ENCODE measurements around the gene CARD9.

The CARD9 gene

DNA sequence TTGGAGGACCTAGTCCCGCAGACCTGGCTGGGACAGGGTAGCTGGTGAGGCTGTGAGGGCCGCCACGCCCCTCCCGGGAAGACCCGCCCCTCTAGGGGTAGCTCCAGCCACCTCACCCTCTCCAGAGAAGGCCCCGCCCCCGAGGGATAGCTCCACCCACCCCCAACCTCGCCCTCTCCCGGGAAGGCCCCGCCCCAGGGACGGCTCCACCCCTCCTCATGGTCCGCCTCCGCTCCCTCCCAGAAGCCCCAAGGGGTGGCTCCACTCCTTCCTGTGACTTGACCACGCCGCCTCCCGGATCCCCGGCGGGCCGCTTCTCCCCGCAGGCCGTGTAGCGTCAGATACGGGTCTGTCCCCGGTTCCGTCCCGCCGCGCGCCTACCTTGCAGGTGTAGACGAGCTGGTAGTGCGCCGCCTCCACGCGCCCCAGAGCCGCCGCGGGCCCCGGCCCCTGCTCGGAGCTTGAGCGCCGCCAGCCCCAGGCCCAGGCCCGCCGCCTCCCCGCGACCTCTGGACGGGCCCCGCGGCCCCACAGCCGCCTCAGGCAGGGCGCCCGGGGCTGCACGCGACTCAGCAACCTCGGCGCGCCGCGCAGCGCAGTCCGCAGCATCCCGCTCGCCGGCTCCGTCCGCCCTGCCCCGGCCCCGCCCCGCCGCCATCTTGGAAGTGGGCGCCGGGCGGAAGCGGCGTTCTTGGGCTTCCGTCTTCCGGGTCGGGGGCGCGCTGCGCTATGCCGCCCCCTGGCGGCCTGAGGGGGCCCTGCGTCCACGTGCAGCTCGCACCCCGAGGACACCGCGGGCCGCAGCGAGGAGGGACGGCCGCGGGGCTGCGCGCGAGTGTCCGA is 10.1 kb downstream of the CARD9 start, which contains the start of gene DNLZ:
DNLZ (minus strand) TSS at position 639 of the 843 bp plus-strand sequence; CDS start at position 609, 30 bp downstream.
- DNase-seq = peak; percentile 86 to 95

DNA sequence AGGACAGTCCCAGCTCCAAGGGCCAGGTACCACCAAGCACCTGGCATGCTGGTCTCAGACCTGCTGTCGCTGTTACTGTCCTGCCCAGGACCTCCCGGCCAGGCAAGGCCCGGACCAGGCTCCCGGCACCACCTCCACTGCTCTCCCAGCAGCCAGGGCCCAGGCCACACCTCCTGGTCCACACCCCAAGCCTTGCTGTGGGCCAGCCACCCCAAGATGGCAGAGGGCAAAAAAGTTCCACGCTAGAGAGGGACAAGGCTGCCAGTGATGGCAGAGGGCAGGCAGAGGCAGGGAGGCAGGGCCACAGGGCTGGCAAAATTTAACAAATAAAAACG is 11.1 kb downstream of the CARD9 start:
- DNase-seq = no peak

DNA sequence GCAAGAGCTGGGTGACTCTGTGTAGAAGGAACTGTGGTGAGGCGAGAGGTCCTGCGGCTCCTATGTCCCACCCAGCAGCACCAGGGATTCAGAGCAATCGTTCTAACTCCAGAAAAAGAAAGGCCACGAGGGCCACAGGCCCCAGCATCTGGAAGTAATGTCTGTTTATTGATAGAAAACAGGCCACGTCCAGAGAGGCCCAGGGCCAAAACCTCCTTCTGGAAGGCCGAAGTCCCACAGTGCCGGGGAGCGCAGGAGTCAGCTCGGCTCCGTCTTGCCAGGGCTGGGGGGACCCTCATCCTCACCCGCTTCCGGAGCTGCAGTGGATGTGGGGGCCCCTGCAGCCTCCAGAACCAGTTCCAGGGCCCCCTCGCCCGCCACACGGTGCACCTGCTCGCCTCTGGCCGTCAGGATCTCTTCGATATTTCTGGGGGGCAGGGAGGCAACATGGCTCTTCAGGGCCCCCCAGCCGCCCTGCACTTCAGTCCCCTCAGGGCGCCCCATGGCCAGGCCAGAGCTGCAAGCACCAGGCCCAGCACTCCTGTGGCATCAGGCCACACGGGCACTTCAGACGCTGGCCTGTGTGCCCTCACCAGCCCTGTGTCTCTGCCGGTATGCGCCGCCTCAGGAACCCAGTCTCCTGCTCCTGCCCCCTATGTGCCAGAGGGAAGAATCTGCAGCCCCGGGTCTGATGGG is 11.6 kb downstream of the CARD9 start:
- DNase-seq = no peak

- no peak for DNase-seq
Observed at GRCh38 chr9:136361047-136361753, 12.3 kb downstream of the CARD9 start.

DNA sequence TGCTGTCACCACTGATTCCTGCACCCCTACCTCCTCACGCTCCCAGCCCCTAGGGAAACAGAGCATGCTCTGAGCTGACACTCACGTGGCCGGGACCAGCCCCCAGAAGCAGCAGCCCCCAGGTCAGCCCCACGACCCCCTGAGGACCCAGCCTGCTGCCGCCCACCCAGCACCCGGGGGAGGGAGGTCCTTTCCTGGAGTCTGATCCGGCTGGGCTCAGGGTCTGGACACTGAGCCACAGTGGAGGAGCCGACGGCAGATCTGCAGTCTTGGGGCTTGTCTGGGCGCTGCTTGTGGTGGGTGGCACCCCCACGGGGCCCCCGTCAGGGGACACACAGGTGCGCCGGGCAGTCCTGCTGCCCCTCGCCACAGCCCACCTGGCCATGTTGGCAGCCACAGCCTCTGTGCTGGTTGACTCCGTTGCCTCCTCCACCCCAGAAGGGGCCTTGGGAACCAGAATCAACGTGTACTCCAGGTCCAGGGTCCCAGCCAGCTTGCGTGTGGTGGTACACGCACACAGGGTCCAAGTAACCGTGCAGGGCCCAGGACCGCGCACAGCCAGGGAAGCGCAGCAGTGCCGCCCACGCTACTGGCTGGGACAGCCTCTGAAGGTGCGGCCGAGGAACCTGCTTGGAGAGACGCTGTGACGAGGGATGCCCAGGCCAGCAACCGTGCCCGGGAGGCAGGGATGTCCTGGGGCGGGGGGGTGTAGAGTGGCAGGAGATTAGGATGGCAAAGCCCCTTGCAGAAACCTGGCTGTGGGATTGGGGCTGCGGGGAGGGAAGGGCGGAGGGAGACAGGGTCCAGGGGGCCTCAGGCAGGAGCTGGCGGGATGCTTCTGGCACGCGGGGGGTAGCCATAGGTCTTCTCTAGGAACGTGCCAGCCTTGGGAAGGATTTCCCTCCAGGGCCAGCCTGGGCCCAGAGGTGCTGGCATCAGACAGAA is 13.4 kb downstream of the CARD9 start:
- no peak for DNase-seq

DNA sequence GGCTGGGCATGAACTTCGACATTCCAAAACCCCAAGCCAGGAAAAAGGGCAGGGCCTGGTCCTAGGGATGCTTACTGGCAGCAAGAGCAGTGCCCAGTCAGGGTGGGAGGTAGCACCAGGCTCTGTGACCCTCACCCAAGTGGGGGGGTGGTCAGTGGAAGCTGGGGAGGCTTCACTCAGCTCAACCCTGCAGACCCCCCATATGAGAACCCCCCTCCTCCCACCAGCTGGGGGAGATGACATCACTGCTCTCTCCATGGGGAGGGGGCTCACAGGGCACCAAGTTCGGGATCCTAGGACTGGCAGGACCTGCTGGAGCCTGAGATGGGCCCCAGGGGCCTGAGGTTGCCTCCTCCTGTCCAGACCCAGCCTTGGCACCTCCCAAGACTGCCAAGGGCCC is 14.6 kb downstream of the CARD9 start:
- DNase-seq = no peak

GRCh38 chr9:136358016-136358415 is 15.5 kb downstream of the CARD9 start:
- DNase-seq = no peak

DNA sequence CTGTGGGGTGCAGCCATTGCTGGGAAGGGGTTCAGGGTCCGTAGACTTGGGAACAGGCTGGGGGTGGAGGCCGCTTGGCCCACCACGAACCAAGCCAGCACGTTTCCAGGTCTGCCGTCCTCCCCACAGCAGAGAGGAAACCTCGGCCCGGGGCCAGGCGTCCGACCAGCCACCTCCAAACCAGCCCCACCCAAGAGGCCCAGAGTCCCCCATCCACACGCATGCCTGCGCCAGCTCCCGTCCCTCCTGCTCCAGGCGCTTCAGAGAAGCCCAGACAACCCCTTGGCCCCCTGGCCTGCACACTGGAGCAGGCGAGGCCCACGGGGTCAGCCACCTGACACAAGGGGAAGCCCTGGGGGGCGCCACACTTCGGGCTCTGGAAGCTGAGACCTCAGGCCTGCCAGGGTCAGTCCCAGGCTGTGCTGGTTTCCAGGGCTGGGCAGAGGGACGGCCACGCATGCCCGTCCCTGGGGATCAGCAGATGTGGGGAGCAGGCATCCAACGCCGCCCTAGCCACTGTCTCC is 16.2 kb downstream of the CARD9 start:
- no peak for DNase-seq

- no peak for DNase-seq
Observed at GRCh38 chr9:136355616-136356557, 17.6 kb downstream of the CARD9 start.

GRCh38 chr9:136354592-136355085 is 18.8 kb downstream of the CARD9 start:
- no peak for DNase-seq

- DNase-seq = no peak
Observed at GRCh38 chr9:136353757-136354488, 19.5 kb downstream of the CARD9 start.

GRCh38 chr9:136353088-136353487 is 20.4 kb downstream of the CARD9 start:
- no peak for DNase-seq

- DNase-seq = peak in 1 of 2 experiments; percentile 11
Observed at GRCh38 chr9:136352682-136353081, 20.8 kb downstream of the CARD9 start.

GRCh38 chr9:136351868-136352267 is 21.6 kb downstream of the CARD9 start:
- peak; percentile 74 to 88 for DNase-seq

DNA sequence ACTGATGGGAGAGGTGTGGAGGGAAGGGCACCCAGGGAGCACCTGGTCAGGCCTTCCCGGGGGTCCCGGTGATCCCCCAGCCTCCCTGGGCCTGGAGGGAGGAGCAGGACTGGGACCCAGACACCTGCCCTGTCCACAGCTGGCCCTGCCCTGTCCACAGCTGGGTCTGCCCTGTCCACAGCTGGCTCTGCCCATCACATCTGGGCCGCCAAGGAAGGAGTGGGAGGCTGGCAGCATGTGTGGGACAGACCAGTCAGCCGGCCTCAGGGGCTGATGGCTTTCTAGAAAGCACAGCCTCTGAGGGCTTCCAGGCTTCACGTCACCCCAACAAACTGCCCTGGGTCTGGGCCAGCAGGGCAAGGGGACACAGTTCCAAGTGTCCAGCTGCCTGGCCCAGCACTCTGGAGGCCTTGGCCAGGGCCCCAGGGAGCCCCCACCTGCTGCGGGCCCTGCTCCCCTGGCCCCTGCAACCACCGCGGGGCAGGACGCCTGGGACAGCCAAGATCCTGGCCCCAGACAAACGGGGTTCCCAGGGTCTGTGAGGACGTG is 22.1 kb downstream of the CARD9 start:
- DNase-seq = no peak

DNA sequence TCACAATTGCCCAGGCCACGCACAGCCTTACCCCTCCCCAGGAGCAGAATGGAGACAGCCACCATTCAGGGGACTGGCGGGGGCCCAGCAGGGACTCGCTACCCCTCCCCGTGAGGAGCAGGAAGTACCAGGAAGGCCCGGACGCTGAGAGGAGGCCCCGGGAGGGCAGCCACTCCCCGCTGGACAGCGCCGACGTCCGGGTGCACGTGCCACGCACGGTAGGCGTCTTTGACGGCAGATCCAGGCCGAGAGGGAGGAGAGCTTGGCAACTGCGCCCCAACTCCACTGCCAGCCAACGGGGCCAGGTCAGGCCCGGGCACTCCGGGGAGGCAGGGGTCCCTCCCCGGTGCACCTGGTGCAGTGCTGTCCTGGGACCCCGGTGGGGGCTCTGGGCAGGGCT is 23.9 kb downstream of the CARD9 start:
- no peak for DNase-seq

- DNase-seq = no peak
Observed at GRCh38 chr9:136348691-136349090, 24.8 kb downstream of the CARD9 start.

GRCh38 chr9:136347472-136348256 is 25.8 kb downstream of the CARD9 start:
- DNase-seq = peak in 1 of 2 experiments; percentile 15

DNA sequence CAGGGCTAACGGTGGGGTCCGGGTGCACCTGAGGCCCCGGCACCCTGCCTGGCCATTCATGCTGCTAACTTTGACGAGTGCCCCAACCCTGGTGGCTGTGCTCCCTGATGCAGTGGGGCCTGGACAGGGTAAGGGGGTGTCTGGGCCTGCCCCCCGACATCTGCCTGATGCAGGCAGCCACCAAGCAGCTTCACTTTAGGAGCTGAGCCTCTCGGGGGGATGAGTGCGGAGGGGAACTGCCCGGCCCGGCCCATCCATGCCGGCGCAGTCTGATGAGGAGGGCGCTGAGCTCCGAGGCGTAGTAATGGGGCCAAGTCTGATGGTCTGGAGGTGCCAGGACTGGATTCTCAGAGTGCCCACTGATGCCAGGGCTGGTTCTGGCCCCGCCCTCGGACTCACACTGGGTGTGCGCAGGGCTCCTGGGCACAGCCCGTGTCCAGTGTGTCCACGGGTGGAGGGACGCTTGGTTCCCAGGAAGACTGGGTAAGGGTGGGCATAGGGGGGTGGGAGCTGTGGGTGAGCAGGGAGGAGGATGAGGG is 26.5 kb downstream of the CARD9 start:
- DNase-seq = no peak
